HCT116 (cell line): ENCODE data around the gene CALN1. TPM values are rescaled to one million over a fixed set of nuclear protein-coding genes. Genes with fewer than 3 reads are reported as not detected.

Experiments used
- ATAC-seq: fragments of 200-7000 bp; cut with Tn5 transposase; 2 replicates; pipeline ENCODE4 v1.9.1; 2020; ENCODE audit warnings: mild to moderate bottlenecking, moderate library complexity
- BruUV-seq: library from RNA; stranded (reverse); fragments of 400-500 nt; replicated peaks from 2 replicates; lab custom pipeline; 2021; lab: Mats Ljungman, UMichigan
- CTCF ChIA-PET: fragments of 300-600 bp; sonication (Branson Sonifier 250); formaldehyde crosslinking; loops from one replicate; lab custom pipeline; 2021; ENCODE audit warnings: antibody characterized with exemption; lab: Charles Lee
- POLR2A ChIA-PET: fragments of 300-600, 350-600 bp; sonication (Branson Sonifier 250); formaldehyde crosslinking; loops from one replicate; lab custom pipeline; 2021; ENCODE audit warnings: antibody characterized with exemption; lab: Charles Lee
- RAD21 ChIA-PET, 2 experiments: fragments of 300-600 bp; sonication (Branson Sonifier 250); formaldehyde crosslinking; loops; one replicate each; lab custom pipeline; 2023; ENCODE audit warnings: low total read pairs in 2 of 2; ENCODE audit not compliant: uncharacterized antibody in 2 of 2, unreplicated experiment in 2 of 2, low non-redundant PET in 1 of 2; lab: Charles Lee
- DNase-seq: peaks from one replicate; pipeline ENCODE4 v3.0.0-alpha.2; 2010; ENCODE audit warnings: low read depth, low spot score
- H2AFZ ChIP-seq: fragments of 200-600 bp; shearing (Covaris generic), sonication (generic); 2 replicates; pipeline ENCODE4 v1.6.1; 2017; ENCODE audit warnings: low read depth, mixed run types, mixed read lengths, antibody characterized with exemption, low read length; ENCODE audit not compliant: poor library complexity, severe bottlenecking
- H3K27ac ChIP-seq: 2 replicates; pipeline ENCODE4 v1.5.1; 2012; ENCODE audit warnings: low read depth, low read length
- H3K27me3 ChIP-seq: fragments of 200-600 bp; sonication (generic); 2 replicates; pipeline ENCODE4 v1.6.1; 2016; ENCODE audit warnings: mixed run types, low read length, mixed read lengths; ENCODE audit not compliant: insufficient read depth
- H3K36me3 ChIP-seq, 2 experiments: fragments of 200-500 bp in 1 of 2; fragments of 200-600 bp in 1 of 2; sonication (Bioruptor generic) in 1 of 2; sonication (generic) in 1 of 2; 2 replicates each; pipeline versions ENCODE4 v1.5.1 to v1.6.1; 2014 to 2016; ENCODE audit warnings: low read length in 2 of 2, inconsistent platforms in 1 of 2, mixed read lengths in 1 of 2, mixed run types in 1 of 2; ENCODE audit not compliant: insufficient read depth in 2 of 2, control insufficient read depth in 1 of 2
- H3K4me1 ChIP-seq, 2 experiments: fragments of 200-600 bp in 1 of 2; sonication (generic) in 1 of 2; 2 replicates each; pipeline versions ENCODE4 v1.5.1 to v1.6.1; 2012 to 2017; ENCODE audit warnings: low read length in 2 of 2, inconsistent platforms in 1 of 2, mild to moderate bottlenecking in 1 of 2, mixed read lengths in 1 of 2, mixed run types in 1 of 2, moderate library complexity in 1 of 2; ENCODE audit not compliant: insufficient read depth in 2 of 2, control insufficient read depth in 1 of 2
- H3K4me2 ChIP-seq: fragments of 200-600 bp; sonication (generic); 2 replicates; pipeline ENCODE4 v1.6.1; 2017; ENCODE audit warnings: mixed run types, low read length, mixed read lengths
- H3K4me3 ChIP-seq, 2 experiments: fragments of 200-600 bp in 1 of 2; sonication (generic) in 1 of 2; replicated peaks in 1 of 2; 2 replicates each; pipeline ENCODE4 v1.5.1; 2011 to 2016; ENCODE audit warnings: low read length in 2 of 2, control low read depth in 1 of 2, low read depth in 1 of 2, mild to moderate bottlenecking in 1 of 2, mixed read lengths in 1 of 2, mixed run types in 1 of 2
- H3K79me2 ChIP-seq: fragments of 200-600 bp; sonication (generic); 2 replicates; pipeline ENCODE4 v1.6.1; 2017; ENCODE audit warnings: mild to moderate bottlenecking, mixed run types, low read length, moderate library complexity, mixed read lengths; ENCODE audit not compliant: insufficient read depth
- H3K9ac ChIP-seq: fragments of 200-600 bp; sonication (generic); 2 replicates; pipeline ENCODE4 v1.6.1; 2016; ENCODE audit warnings: low read length, mixed read lengths
- H3K9me2 ChIP-seq: fragments of 200-600 bp; sonication (generic), shearing (Covaris generic); 2 replicates; pipeline ENCODE4 v1.6.1; 2017; ENCODE audit warnings: mixed run types, mild to moderate bottlenecking, moderate library complexity; ENCODE audit not compliant: insufficient read depth
- H3K9me3 ChIP-seq, 2 experiments: fragments of 200-500 bp in 1 of 2; fragments of 200-600 bp in 1 of 2; sonication (Bioruptor generic) in 1 of 2; sonication (generic) in 1 of 2; 2 replicates each; pipeline ENCODE4 v1.6.1; 2014 to 2017; ENCODE audit warnings: low read length in 2 of 2, mixed read lengths in 2 of 2, inconsistent platforms in 1 of 2, low read depth in 1 of 2, mild to moderate bottlenecking in 1 of 2, mixed run types in 1 of 2, moderate library complexity in 1 of 2; ENCODE audit not compliant: control insufficient read depth in 1 of 2, insufficient read depth in 1 of 2
- H4K20me1 ChIP-seq: fragments of 200-600 bp; sonication (generic), shearing (Covaris generic); 2 replicates; pipeline ENCODE4 v1.6.1; 2017; ENCODE audit warnings: mixed run types, mild to moderate bottlenecking, moderate library complexity; ENCODE audit not compliant: insufficient read depth
- CBX3 ChIP-seq: IDR thresholded peaks from 2 replicates; pipeline ENCODE4 v1.6.1; 2012; ENCODE audit warnings: low read depth
- EGR1 ChIP-seq: IDR thresholded peaks from 2 replicates; pipeline ENCODE4 v1.6.1; 2012; ENCODE audit warnings: low read depth
- ELF1 ChIP-seq: IDR thresholded peaks from 2 replicates; pipeline ENCODE4 v1.6.1; 2012; ENCODE audit warnings: low read depth, borderline replicate concordance
- EZH2 ChIP-seq: fragments of 200-600 bp; sonication (generic); IDR thresholded peaks from 2 replicates; pipeline ENCODE4 v1.6.1; 2017; ENCODE audit warnings: antibody characterized with exemption, mixed run types
- EZH2phosphoT487 ChIP-seq: fragments of 200-600 bp; IDR thresholded peaks from 2 replicates; pipeline ENCODE4 v1.6.1; 2018; ENCODE audit warnings: antibody characterized with exemption, borderline replicate concordance
- FOSL1 ChIP-seq: IDR thresholded peaks from 2 replicates; pipeline ENCODE4 v1.6.1; 2012; ENCODE audit warnings: low read depth
- POLR2AphosphoS5 ChIP-seq: IDR thresholded peaks from 2 replicates; pipeline ENCODE4 v1.6.1; 2011; ENCODE audit warnings: mild to moderate bottlenecking, low read depth, low read length, moderate library complexity
- SIN3A ChIP-seq: IDR thresholded peaks from 2 replicates; pipeline ENCODE4 v1.6.1; 2012; ENCODE audit warnings: low read depth
- SRF ChIP-seq: IDR thresholded peaks from 2 replicates; pipeline ENCODE4 v1.6.1; 2012; ENCODE audit warnings: low read depth
- ZFX ChIP-seq: fragments of 450-650 bp; IDR thresholded peaks from 2 replicates; pipeline ENCODE4 v1.6.1; 2017
- ZNF274 ChIP-seq: fragments of 200-500 bp; sonication (Bioruptor generic); IDR thresholded peaks from 2 replicates; pipeline ENCODE4 v1.6.1; 2014; ENCODE audit warnings: mild to moderate bottlenecking, low read depth, low read length, inconsistent platforms
- intact Hi-C: fragments of 100-400 bp; cut with micrococcal nuclease; formaldehyde crosslinking; loops from 2 replicates; pipeline ENCODE4 v1.10.0; 2022
- total RNA-seq: library from RNA; stranded (reverse); gene quantifications from one replicate; pipeline ENCODE4 v1.2.1, GENCODE V29; 2021; ENCODE audit not compliant: unreplicated experiment
- TF ChIP-seq, protein P1 (sequence below): IDR thresholded peaks from 2 replicates; pipeline ENCODE4 v1.6.1; 2011; ENCODE audit warnings: mild to moderate bottlenecking, low read length, moderate library complexity; ENCODE audit not compliant: insufficient replicate concordance; ENCODE audit errors: extremely low read depth
- TF ChIP-seq, protein P2 (sequence below): IDR thresholded peaks from 2 replicates; pipeline ENCODE4 v1.6.1; 2012; ENCODE audit warnings: low read depth
- TF ChIP-seq, protein P3 (sequence below): IDR thresholded peaks from 2 replicates; pipeline ENCODE4 v1.6.1; 2012

Gene CALN1
- total RNA-seq, 1 experiment from 2014 or later, result 0.17 TPM

DNA sequence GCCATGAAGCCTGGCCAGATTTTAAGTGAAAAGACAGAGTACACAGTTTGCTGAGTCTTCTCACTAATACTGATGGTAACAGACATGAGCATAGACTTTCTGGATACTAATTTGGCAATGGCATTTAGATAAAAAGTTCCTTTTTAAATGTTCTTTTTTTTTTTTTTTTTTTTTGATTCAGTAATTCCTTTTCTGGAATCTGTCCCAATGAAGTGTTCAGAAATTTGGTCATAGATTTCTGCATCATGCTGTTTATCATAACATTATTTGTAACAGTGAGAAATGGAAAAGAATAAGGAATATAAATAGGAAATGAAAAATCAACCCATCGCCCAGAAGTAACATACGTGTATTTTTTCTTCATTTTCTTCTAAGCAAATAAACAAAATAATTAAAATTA lies 354.9 kb downstream of the CALN1 start:
- TF ChIP-seq EZH2phosphoT487 (no peak), POLR2AphosphoS5 (no peak), CBX3 (no peak), ZFX (no peak), SRF (no peak), ZNF274 (no peak), EGR1 (no peak), EZH2 (no peak), SIN3A (no peak), ELF1 (no peak), FOSL1 (no peak)
- TF ChIP-seq, protein P1, sequence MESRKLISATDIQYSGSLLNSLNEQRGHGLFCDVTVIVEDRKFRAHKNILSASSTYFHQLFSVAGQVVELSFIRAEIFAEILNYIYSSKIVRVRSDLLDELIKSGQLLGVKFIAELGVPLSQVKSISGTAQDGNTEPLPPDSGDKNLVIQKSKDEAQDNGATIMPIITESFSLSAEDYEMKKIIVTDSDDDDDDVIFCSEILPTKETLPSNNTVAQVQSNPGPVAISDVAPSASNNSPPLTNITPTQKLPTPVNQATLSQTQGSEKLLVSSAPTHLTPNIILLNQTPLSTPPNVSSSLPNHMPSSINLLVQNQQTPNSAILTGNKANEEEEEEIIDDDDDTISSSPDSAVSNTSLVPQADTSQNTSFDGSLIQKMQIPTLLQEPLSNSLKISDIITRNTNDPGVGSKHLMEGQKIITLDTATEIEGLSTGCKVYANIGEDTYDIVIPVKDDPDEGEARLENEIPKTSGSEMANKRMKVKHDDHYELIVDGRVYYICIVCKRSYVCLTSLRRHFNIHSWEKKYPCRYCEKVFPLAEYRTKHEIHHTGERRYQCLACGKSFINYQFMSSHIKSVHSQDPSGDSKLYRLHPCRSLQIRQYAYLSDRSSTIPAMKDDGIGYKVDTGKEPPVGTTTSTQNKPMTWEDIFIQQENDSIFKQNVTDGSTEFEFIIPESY, result no peak
- TF ChIP-seq, protein P2, sequence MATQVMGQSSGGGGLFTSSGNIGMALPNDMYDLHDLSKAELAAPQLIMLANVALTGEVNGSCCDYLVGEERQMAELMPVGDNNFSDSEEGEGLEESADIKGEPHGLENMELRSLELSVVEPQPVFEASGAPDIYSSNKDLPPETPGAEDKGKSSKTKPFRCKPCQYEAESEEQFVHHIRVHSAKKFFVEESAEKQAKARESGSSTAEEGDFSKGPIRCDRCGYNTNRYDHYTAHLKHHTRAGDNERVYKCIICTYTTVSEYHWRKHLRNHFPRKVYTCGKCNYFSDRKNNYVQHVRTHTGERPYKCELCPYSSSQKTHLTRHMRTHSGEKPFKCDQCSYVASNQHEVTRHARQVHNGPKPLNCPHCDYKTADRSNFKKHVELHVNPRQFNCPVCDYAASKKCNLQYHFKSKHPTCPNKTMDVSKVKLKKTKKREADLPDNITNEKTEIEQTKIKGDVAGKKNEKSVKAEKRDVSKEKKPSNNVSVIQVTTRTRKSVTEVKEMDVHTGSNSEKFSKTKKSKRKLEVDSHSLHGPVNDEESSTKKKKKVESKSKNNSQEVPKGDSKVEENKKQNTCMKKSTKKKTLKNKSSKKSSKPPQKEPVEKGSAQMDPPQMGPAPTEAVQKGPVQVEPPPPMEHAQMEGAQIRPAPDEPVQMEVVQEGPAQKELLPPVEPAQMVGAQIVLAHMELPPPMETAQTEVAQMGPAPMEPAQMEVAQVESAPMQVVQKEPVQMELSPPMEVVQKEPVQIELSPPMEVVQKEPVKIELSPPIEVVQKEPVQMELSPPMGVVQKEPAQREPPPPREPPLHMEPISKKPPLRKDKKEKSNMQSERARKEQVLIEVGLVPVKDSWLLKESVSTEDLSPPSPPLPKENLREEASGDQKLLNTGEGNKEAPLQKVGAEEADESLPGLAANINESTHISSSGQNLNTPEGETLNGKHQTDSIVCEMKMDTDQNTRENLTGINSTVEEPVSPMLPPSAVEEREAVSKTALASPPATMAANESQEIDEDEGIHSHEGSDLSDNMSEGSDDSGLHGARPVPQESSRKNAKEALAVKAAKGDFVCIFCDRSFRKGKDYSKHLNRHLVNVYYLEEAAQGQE, result no peak
- TF ChIP-seq, protein P3, sequence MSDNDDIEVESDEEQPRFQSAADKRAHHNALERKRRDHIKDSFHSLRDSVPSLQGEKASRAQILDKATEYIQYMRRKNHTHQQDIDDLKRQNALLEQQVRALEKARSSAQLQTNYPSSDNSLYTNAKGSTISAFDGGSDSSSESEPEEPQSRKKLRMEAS, result no peak
- CTCF ChIA-PET, result no interaction called here
- POLR2A ChIA-PET, result no interaction called here
- no peaks in the 10 kb centered on the region for H3K79me2 ChIP-seq
- RAD21 ChIA-PET, result no interaction called here
- no peaks in the 10 kb centered on the region for H3K36me3 ChIP-seq
- no peaks in the 10 kb centered on the region for H3K27me3 ChIP-seq
- BruUV-seq, result no TSS peak
- no peak overlapping the region for H3K4me3 ChIP-seq
- ATAC-seq, result no peak
- H3K4me1 ChIP-seq, result no peaks in the 10 kb centered on the region
- intact Hi-C loops, result no loop called here
- H3K4me2 ChIP-seq, result no peak overlapping the region
- no peak overlapping the region for H3K27ac ChIP-seq
- no peak overlapping the region for H2AFZ ChIP-seq
- DNase-seq, result no peak
- no peak overlapping the region for H3K9ac ChIP-seq
- H3K9me3 ChIP-seq, result no peaks in the 10 kb centered on the region
- no peaks in the 10 kb centered on the region for H4K20me1 ChIP-seq
- no peaks in the 10 kb centered on the region for H3K9me2 ChIP-seq
